ENCODE results near the gene PDCD6IP. TPM values are rescaled to one million over a fixed set of nuclear protein-coding genes. Genes with fewer than 3 reads are reported as not detected.
A peak's percentile ranks its signal among the peaks of the same experiment; 100 is the strongest.

PDCD6IP gene
- total and polyA plus RNA-seq, 2 experiments from 2014 or later = 45.1 to 185 TPM

DNA sequence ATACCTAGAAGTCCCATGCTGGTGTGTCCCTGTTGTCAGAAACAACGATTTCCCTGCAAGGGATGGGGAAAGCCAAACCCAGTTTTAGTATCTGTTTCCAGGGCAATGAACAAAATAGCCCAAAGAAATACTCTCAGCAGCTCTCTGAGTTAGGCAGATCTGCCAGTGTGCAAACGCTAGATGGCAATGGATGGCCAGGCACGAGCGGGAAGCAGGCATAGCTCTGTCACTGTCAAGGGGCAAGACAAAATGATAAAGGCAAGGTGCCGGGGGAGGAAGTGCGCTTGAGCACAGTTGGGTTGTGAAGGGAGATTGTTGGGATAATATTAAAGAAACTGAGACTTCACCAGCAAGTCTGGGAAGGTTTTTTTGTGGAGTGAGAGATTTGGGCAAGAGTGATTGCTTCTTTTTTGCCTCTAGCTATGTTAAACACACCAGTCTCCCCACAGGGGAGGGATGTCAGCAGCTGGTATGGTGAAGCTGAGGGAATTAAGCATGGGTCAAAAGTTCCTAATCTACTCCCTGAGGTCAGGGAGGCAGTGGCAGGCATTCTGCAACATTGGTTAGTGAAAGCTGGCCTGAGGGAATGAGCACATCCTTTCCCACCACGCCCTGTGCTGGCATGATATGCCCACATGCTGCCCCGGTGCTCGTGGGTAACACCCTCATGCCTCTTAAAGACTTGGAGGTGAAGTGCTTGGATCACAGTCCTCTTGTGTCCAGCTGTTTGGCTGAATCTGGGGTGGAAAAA lies 117.5 kb downstream of the PDCD6IP start:
- no peak overlapping the region for H3K4me2 ChIP-seq
- peak; percentile 85 for ATAC-seq

DNA sequence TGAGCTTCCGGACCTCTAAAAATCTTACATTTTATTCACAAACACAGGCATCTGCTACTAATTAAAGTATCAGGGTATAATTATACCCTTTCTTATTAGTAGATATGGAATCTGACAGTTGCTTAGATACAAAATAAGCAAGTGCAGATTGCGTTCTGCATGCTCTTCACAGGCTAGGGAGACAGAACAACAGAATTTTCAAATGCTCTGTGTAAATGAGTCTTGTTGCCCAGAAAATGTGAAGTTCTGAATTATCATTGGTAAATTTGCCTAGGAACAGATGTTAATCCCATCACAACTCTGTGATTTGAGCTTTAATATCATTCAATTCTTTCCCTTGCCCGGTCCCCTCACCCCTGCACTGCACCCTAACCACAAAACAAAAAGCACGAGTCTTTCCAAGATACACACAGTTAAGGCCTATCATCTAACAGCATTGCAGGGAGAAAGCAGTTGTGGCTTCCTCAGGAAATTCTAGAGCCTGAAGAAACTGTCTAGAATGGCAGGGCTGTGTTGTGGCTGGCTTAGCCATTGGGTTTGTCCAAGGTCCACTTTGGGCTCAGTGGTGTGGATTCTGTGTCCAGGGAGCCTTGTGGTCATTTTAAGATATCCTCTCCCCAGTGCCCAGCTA lies 119.8 kb downstream of the PDCD6IP start:
- no peaks in the 10 kb centered on the region for H3K36me3 Mint-ChIP-seq (ENCODE audit: low read depth)
- H3K36me3 ChIP-seq (ENCODE audit: insufficient read depth) = no peaks in the 10 kb centered on the region
- no peak overlapping the region for H3K4me2 ChIP-seq
- H2AFZ ChIP-seq = no peak overlapping the region
- no peaks in the 10 kb centered on the region for H3F3A ChIP-seq (replicated peaks; ENCODE audit: low read depth)
- H4K20me1 ChIP-seq (replicated peaks; ENCODE audit: insufficient read depth) = no peaks in the 10 kb centered on the region
- H3K27ac Mint-ChIP-seq = no peak overlapping the region
- peaks cover 12% of the 10 kb centered on the region for H3K4me1 ChIP-seq (ENCODE audit: insufficient read depth)
- DNase-seq (ENCODE audit: low spot score) (no peak), ATAC-seq (no peak)
- no peaks in the 10 kb centered on the region for H3K9me3 Mint-ChIP-seq
- no peak overlapping the region for H3K4me3 Mint-ChIP-seq
- no peak for TF ChIP-seq CREB1 (CRISPR knock-in tag; IDR thresholded peaks at IDR 0.05; ENCODE audit: low read depth)
- TF ChIP-seq, protein P1, sequence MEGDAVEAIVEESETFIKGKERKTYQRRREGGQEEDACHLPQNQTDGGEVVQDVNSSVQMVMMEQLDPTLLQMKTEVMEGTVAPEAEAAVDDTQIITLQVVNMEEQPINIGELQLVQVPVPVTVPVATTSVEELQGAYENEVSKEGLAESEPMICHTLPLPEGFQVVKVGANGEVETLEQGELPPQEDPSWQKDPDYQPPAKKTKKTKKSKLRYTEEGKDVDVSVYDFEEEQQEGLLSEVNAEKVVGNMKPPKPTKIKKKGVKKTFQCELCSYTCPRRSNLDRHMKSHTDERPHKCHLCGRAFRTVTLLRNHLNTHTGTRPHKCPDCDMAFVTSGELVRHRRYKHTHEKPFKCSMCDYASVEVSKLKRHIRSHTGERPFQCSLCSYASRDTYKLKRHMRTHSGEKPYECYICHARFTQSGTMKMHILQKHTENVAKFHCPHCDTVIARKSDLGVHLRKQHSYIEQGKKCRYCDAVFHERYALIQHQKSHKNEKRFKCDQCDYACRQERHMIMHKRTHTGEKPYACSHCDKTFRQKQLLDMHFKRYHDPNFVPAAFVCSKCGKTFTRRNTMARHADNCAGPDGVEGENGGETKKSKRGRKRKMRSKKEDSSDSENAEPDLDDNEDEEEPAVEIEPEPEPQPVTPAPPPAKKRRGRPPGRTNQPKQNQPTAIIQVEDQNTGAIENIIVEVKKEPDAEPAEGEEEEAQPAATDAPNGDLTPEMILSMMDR (conservative IDR thresholded peaks at IDR 0.05; ENCODE audit: low read depth in 2 of 2) = no peak
- TF ChIP-seq EZH2 (IDR thresholded peaks at IDR 0.05; ENCODE audit: low read depth, unreplicated experiment) = no peak
- no peak for TF ChIP-seq JUNB (IDR thresholded peaks at IDR 0.05; ENCODE audit: unreplicated experiment)
- H3K27ac ChIP-seq (ENCODE audit: low read depth) = no peak overlapping the region
- H3K4me1 Mint-ChIP-seq = peaks cover 12% of the 10 kb centered on the region
- H3K27me3 ChIP-seq (ENCODE audit: insufficient read depth) = no peaks in the 10 kb centered on the region
- no peaks in the 10 kb centered on the region for H3K79me2 ChIP-seq (replicated peaks; ENCODE audit: insufficient read depth)
- H3K27me3 Mint-ChIP-seq (ENCODE audit: insufficient read depth, low read depth, poor library complexity) = peaks cover 3% of the 10 kb centered on the region
- peaks cover 14% of the 10 kb centered on the region for H3K9me2 ChIP-seq (ENCODE audit: insufficient read depth)
- no peak overlapping the region for H3K4me3 ChIP-seq

More for the DNA sequence above, 117.5 kb downstream of the PDCD6IP start:
- Mint-ChIP-seq H3K4me1 (peaks cover 12% of the 10 kb centered on the region), H3K4me3 (no peak overlapping the region), H3K9me3 (no peaks in the 10 kb centered on the region), H3K27ac (no peak overlapping the region), H3K36me3 (ENCODE audit: low read depth) (no peaks in the 10 kb centered on the region), H3K27me3 (ENCODE audit: insufficient read depth, low read depth, poor library complexity) (no peaks in the 10 kb centered on the region)
- Histone ChIP-seq H3F3A (replicated peaks; ENCODE audit: low read depth) (no peaks in the 10 kb centered on the region), H3K4me1 (ENCODE audit: insufficient read depth) (peaks cover 12% of the 10 kb centered on the region), H3K36me3 (ENCODE audit: insufficient read depth) (no peaks in the 10 kb centered on the region), H2AFZ (peak overlapping the region; percentile 63), H3K4me3 (no peak overlapping the region), H4K20me1 (replicated peaks; ENCODE audit: insufficient read depth) (no peaks in the 10 kb centered on the region), H3K79me2 (replicated peaks; ENCODE audit: insufficient read depth) (no peaks in the 10 kb centered on the region), H3K27me3 (ENCODE audit: insufficient read depth) (no peaks in the 10 kb centered on the region), H3K9me2 (ENCODE audit: insufficient read depth) (peaks cover 5% of the 10 kb centered on the region), H3K27ac (ENCODE audit: low read depth) (no peak overlapping the region)
- DNase-seq (ENCODE audit: low spot score) = peak; percentile 47
- TF ChIP-seq, protein P1 (conservative IDR thresholded peaks at IDR 0.05; ENCODE audit: low read depth in 2 of 2) = peak; percentile 50 to 72
- no peak for TF ChIP-seq ZNF331 (CRISPR knock-in tag; IDR thresholded peaks at IDR 0.05; ENCODE audit: low read depth)

Other genes with a start within 250 kb of the PDCD6IP start
- 67.5 and 74.6 TPM in 2 replicates for gene CLASP2, start 80.4 kb upstream of the PDCD6IP start, total RNA-seq (2014; rRNA removed; shearing (Covaris generic))
- 9.7 and 12.8 TPM in 2 replicates for gene CLASP2, start 80.4 kb upstream of the PDCD6IP start, polyA plus RNA-seq (2016; fragmentation: Nextera tagmentation; extraction: Ambion mirVana)